DMS79 (cell line): ENCODE results near the gene TPST1.
"Not testable (repeated sequence)": the region's sequence is repeated elsewhere in the genome, so short reads cannot be mapped to it uniquely, and the experiment has no call there.

ENCODE experiments used
- DNase-seq: peaks from one replicate; lab custom pipeline; 2025; lab: John Stamatoyannopoulos, UW

The TPST1 gene

DNA sequence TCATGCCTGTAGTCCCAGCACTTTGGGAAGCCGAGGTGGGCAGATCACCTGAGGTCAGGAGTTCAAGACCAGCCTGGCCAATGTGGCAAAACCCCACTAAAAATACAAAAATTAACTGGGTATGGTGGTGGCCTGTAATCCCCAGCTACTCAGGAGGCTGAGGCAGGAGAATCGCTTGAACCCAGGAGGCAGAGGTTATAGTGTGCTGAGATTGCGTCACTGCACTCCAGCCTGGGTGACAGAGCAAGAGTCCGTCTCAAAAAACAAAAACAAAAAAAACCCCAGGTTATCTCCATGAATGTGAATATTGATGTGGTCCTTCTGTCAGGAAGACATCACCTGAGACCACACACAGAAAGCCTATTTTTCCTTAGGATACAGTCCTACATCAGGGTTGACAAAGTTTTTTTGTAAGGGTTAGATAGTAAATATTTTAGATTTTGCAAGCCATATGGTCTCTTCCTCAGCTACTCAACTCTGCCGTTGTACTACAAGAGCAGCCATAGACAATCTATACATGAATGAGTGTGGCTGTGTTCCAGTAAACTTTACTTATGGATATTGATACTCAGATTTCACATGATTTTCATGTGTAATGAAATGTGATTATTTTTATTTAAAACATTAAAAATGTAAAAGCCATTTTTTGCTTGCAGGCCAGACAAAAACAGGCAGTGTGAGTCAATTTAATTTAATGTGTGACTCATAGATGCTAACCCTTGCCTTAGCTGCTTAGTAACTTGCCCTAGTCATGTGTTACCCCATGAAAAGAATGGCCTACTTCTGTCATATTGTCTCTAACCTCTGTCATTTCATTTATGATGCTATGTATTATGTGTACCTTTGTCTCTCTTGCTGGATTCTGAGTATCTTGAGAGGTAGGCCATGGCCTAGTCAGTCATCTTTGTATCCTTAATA lies 78.1 kb downstream of the TPST1 start:
- no peak for DNase-seq

DNA sequence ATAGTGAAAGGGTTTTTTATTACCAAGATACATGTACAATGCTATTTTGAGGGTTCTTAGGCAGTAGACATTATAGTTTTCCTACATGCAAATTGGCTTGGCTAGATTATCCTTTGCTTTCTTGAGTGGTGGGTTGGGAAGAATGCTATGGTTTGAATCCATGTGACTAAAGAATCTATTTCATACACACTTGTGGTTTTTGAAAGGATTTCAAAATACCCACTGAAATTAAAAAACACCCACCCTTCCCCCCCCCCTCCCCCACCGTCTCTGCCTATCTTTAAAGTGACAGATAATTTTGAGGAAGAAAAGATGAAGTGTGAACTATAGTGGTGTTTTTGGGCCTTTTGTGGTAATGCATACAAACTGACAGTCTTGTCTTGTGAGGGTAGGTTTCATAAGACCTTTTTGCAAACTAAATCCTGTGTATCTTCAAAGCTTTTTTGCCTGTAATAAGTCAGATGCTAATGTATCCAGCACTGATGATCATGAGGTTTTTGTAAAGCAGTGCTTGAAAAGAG lies 90.9 kb downstream of the TPST1 start:
- DNase-seq, result peak; percentile 1

DNA sequence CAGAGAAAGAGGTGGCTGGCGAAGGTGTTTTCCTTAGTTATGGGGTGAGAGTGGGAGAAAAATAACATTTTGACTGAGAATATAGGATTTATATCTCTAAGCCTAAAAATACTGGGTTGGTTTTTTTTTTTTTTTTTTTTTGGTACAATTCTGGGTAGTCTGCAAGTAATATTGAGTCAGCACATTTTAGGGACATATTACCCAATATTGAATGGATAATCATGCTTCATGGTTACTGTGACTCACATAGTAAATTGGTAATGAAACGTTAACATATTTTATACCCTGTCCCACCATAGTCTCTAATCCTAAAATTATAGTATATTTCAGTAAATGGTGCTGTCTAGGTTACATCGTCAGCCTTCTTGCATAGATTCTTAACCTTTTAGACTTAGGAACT lies 91.4 kb downstream of the TPST1 start:
- no peak for DNase-seq

DNA sequence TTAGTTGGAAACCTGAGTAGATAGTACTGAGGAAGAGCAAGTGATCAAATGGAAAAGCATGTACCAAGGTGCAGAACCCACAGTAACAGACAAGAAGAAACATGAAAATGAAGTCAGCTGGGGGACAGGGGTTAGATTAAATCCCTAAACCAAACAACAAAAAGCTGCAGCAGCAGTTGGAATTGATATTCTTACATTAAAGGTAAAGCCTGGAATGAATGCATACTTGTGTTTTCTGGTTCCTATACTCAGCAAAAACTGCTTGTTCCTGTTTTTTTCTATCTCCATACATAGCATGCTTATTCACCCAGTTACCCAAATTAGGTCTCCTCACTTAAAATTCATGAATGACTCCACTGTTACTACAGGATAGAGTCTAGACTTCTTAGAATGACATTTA lies 92.4 kb downstream of the TPST1 start:
- DNase-seq, result no peak

DNA sequence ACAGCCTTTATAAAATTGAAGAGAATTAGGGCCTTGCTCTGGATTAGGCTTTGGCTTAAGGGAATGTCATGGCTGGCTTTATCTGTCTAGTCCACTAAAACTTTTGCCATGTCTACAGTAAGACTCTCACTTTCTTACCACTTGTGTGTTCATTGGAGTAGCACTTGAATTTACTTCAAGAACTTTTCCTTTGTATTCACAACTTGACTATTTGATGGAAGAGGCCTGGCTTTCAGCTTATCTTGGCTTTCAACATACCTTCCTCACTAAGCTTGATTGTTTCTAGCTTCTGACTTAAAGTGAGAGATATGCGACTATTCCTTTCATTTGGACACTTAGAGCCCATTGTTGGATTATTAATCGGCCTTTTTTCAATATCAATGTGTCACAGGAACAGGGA lies 96.1 kb downstream of the TPST1 start:
- DNase-seq, result no peak

DNA sequence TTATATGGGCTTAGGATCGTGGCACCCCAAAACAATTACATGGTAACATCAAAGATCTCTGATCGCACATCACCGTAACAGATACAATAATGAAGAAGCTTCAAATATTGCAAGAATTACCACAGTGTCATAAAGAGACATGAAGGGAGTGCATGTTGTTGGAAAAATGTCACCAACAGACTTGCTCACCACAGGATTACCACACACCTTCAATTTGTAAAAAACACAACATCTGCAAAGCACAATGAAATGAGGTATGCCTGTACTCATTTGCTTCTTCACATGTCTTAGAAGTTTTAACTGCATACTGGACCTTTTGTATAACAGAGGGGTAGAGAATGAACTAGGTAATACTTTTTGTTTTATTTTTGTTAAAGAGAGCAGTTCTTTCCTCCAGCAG lies 96.6 kb downstream of the TPST1 start:
- no peak for DNase-seq

DNA sequence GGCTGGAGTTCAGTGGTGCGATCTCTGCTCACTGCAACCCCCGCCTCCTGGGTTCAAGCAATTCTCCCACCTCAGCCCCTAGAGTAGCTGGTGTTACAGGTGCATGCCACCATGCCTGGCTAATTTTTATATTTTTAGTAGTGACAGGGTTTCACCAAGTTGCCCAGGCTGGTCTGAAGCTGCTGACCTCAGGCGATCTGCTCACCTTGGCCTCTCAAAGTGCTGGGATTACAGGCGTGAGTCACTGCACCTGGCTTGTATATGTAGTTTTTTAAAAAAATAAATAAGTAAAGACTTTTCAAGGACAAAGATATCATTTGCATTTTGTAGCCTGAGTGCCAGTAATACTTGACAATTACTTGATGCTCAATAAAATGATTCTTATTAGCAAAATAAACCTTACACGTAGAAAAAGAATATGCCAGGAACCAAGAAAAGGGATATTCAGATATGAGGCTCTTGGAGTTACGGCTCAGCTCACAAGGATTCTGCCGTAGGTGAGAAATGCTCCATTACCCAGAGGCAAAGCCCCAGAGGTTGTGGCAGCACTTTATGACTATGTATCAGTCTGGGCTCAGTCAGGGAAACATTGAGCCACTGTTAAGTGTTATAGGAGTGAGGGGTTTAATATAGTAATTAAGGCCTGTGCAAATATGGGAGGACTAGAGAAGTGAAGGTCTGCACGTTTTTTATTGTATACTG lies 98.5 kb downstream of the TPST1 start:
- DNase-seq, result no peak

DNA sequence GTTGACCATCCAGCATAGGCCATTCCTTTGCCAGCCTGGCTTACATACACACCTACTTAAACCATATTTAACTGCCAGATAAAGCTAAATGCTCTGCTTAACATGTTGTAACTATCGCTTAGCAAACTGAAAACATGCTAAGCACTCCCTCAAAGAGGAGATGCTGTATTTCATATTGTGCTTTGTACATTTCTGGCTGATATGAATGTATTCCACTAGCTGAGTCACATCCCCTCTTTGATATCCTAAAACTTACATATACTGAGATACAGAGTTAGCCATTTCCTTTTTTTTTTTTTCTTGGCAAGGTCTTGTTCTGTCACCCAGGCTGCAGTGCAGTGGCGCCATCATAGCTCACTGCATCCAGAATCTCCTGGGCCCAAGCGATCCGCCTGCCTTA lies 99.4 kb downstream of the TPST1 start:
- DNase-seq, result no peak

DNA sequence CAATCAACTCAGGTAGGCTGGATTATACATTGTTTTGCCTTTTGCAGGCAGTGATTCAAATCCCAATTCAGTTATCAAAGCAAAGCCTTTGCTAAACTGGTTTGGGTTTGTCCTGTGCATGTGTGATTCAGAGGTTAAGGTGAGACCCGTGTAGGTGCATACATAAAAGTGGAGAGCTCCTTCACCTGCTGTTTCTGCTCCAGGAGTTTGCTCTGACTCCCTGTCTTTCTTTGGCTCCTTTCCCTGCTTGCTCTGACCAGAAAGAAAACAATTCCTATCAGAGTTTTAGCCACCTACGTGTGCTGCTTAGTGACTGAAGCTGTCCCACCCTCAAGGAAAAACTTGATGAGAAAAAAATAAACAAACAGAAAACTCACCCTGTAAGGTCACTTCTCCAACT lies 101.1 kb downstream of the TPST1 start:
- DNase-seq, result no peak

DNA sequence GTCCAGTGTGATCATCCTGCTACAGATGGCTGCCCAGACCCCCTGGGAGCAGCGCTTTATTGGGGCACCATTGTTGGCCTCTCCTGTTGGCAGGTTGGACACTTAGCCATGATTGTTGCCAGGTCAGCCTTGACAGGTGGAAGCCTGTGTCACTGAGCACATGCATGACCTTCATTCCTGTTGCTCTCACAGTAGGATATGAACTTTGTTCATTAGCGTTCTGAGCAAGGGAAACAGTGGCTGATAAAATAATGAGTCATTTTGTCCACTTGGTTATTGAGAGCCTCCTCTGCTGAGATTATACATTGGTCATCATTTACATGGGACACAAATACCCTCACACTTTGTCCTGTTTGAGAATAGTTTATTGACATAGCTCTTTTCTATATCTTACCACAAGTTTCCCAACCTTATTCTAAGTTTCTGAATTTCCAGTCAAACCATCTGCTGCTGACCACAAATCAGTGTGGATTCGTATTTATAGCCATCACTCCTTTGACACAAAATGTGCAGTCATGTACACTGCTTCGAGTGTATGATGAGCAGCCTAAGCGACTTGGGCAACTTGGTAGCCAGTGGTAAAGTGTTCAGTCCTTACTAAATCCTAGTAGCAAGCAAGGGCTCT lies 102.6 kb downstream of the TPST1 start:
- DNase-seq, result no peak

DNA sequence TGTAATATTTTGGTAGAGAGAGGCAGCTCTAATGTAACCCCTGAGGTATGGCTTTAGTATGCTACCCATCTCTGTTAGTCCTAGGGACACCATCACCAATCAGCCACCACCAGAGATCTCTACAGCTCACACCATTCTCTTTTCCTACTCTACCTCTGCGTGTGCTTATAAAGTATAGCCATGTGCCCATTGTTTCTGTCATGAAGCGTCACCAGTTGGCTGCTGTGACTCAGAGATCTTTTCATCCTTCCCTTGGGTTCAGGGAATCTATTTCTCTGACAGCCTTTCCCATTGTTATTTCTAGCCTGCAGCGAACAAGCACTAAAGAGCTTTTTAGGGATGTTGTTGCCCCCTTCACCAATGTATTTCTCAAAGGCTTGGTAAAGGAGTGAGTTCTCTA lies 103.3 kb downstream of the TPST1 start:
- no peak for DNase-seq

DNA sequence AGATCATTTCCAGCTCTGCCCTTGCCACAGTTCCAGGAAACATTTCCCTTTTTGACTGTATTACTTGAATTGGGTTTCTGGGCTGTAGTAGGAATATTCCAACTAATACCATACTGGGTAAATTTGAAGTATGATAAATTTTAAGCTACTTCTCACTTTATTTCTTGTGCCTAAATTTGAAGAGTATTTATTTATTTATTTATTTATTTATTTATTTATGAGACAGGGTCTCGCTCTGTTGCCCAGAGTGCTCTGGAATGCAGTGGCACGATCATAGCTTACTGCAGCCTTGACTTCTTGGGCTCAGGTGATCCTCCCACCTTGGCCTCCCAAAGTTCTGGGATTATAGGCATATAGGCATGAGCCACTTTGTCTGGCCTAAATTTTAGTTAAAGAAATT lies 105.5 kb downstream of the TPST1 start:
- no peak for DNase-seq

DNA sequence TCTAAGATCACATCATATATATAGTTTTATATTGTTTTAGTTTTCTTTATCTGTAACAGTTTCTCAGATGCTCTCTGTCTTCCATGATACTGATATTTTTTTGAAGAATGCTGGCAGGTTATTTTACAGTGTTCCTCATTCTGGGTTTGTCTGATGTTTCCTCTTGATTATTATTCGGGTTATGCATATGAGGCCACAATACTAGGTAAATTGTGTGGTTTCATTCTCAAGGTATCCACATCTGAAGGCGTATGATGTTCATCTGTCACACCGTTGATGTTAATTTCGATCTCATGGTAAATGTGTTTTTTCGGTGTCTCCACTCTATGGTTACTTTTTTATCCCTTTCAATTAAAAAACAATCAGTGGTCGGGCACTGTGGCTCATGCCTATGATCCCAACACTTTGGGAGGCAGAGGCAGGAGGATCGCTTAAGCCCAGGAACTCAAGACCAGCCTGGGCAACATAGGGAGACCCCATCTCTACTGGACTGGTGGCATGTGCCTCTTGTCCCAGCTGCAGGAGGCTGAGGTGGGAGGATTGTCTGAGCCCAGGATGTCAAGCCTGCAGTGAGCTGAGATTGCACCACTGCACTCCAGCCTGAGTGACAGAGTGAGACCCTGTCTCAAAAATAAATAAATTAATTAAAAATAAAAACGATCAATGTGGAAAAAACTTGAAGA lies 108.9 kb downstream of the TPST1 start:
- no peak for DNase-seq

DNA sequence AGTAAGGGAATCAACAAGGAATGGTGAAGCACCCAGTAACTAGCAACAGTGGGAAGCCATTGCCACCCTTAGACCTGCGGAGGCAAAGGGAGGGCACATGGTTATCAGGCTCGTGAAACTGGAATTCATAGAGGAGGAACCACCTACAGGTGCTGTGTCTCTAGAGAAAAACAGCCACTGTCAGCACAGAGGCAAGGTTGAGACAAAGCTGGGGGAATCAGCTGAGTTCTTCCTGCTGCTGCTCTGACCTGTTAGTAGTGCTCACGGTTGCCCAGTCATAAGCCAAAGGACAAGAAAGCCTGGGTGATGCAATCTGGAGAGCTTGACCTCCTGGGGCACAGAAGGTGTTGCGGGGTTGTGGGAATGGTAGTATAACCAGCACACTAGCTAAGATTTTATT lies 110.1 kb downstream of the TPST1 start:
- no peak for DNase-seq

DNA sequence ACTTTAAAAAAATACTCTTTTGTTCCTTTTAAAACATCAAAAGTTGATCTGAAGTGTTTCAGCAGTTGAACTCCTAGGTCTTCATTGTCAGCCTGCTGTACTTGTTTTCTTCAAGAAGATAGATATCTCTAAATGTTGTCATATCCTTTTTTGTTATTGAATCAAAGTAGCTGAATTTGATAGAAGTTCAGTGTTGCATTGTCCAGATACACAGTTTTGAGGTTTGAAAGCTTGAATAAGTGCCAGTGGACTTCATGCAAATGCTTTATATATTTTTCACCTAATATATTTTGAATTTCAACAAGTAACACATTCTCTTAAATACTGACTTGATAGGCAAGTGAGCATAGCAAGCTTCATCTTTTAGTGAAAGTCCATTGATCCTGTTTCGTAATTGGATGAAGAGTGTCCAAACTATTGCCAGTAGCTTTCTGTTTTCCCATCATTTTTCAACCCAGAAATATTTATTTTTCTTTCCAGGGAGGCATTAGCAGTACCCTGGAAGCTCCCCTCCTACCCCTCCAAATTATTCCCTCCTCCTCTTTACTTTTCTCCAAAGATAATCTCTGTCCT lies 114.4 kb downstream of the TPST1 start:
- DNase-seq, result no peak

DNA sequence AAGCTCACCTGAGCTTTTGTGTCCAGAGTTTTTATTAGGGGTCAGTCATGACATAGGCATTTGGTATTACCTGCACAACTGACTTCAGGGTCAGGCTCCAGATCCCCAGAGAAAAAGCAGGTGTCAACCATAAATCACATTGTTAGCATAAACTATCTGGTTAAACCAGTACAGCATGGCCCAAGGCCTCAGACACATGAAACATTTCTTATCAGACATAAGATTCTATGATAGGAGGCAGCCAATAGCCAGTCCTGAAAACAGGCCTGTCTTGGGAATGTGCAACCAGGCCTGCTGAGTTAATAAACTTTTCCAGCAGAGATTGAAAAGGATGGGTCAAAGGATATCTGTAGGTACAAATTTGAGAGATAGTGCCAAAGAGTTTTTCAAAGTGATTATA lies 116.1 kb downstream of the TPST1 start:
- DNase-seq, result no peak

DNA sequence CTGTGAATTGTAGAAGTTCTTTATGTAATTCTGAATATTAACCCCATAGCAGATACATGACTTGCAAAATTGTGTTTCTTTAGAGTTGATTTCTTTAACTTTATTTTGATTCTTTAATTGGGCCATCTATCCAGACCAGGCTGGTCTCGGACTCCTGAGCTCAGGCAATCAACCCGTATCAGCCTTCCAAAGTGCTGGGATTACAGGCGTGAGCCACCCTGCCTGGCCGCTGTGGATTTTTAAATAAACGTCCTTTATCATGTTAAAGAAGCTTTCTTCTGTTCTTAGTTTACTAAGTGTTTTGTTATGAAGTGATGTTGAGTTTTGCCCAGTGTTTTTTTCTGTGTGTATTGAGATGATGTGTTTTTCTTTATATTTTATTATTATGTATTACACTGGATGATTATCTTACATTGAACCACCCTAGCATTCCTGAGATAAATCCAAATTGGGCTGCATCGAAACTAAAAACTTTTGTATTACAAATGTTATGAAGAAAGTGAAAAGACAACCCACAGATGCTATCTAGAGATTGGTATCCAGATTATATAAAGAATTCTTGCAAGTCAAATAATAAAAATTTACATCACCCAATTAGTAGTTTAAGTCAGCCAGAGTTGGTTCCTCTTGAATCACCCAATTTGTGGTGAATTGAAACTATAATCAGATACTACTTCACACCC lies 118.1 kb downstream of the TPST1 start:
- DNase-seq, result no peak

DNA sequence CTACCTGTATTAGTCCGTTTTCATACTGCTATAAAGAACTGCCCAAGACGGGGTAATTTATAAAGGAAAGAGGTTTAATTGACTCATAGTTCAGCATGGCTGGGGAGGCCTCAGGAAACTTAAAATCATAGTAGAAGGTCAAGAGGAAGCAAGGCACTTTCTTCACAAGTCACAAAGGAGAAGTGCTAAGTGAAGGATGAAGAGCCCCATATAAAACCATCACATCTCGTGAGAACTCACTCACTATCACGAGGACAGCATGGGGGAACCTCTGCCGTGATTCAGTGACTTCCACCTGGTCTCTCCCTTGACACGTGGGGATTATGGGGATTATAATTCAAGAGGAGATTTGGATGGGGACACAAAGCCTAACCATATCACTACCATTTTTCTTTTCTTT lies 119.9 kb downstream of the TPST1 start:
- not testable (repeated sequence) for DNase-seq

DNA sequence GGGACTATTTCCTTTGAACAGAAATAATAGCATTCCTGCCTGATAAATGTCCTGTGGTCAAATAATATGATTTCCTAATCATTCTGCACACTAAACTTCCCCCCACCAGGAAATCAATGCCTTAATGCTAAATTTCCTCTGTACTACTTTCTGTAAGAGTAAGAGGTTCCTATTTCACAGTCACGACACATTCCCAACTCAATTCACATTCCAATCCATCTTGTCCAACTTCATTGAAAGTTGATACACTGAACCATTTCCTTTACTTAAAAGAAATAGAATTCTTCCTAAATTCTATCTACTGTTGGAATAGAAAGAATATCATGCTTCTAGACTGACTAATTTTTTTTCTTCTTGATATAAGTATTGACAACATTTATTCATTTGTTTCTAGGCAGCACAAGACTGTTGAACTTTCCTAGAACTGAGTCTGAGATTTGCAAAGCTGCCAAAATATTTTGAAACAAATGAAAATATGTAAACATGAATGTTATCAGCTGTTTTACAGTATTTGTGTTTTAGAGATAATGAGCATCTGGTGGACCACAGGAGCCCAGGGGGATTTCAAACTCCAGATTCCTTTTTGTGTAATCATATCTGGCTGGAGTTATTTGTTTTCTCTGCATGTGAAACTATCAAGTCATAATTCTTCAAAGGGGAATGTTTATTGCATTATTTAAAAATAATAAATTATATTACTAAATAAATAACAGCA lies 121.5 kb downstream of the TPST1 start:
- no peak for DNase-seq

DNA sequence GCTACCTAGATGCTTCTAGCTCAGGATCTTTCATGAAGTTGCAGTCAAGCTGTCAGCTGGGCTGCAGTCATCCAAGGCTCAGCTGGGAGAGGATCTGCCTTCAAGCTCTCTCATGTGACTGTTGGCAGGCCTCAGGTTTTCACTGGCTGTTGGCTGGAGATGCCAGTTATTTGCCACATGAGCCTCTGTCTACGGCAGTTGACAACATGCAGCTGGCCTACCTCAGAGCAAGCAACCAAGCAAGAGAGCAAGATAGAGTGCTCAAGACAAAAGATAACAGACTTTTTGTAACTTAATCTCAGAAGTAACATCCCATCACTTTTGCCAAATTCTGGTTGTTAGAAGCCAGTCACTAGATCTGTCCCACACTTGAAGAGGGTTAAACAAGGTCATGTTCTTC lies 125.8 kb downstream of the TPST1 start:
- DNase-seq, result no peak

DNA sequence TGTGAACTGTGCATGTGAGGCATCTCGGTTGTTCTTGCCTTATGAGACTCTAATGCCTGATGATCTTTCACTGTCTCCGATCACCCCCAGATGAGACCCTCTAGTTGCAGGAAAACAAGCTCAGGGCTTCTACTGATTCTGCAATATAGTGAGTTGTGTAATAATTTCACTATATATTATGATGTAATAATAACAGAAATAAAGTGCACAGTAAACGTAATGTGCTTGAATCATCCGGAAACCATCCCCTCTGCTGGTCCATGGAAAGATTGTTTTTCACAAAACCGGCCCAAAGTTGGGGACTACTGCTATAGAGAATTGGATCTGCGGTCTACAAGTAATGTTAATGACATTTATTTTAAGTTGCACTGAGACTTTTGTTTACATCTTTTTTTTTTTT lies 126.7 kb downstream of the TPST1 start:
- no peak for DNase-seq
